Measurements from ENCODE around the gene HOXC6.
A peak's percentile ranks its signal among the peaks of the same experiment; 100 is the strongest.

HOXC6 gene

DNA sequence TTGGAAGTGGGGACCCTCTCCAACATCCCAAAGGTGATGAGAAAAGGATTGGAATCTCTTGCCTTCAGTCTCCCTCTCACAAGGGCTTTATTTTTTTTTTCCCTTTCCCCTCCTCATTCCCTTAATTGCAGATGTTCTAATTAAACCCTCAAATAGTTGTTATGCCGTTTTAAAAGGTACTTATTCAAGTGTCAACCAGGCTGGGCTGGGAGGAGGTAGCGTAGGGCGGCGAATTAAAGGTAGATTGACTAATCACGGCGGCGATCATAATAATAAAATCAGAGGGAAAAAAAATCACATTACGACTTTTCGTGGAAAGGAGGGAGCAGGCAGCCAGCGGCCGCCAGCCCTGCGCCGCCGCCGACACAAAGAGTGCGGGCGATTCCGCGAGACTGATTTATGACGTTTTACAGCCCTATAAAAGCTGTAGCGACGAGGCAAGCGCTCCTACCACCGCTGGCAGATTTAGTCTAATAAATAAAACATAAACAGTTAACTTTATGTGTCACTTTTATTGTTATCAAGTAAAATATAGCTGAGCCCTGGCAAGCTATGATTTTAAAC is 23.7 kb downstream of the HOXC6 start:
- no peak for TF ChIP-seq POLR2AphosphoS5 (IDR thresholded peaks at IDR 0.05; ENCODE audit: low read depth, low read length)
- TF ChIP-seq PAX5 (IDR thresholded peaks at IDR 0.05; ENCODE audit: insufficient read depth, low read length, severe bottlenecking) = no peak
- TF ChIP-seq SPI1 (IDR thresholded peaks at IDR 0.05; ENCODE audit: low read depth, low read length) = no peak
- no peak for TF ChIP-seq POU2F2 (IDR thresholded peaks at IDR 0.05; ENCODE audit: low read depth, low read length)
- no peak for TF ChIP-seq POLR2A (IDR thresholded peaks at IDR 0.05; ENCODE audit: low read depth, low read length)
- TF ChIP-seq TAF1 (IDR thresholded peaks at IDR 0.05; ENCODE audit: low read depth, low read length) = no peak
- DNase-seq (ENCODE audit: insufficient read length, low spot score) = no peak
- no peak for FAIRE-seq

DNA sequence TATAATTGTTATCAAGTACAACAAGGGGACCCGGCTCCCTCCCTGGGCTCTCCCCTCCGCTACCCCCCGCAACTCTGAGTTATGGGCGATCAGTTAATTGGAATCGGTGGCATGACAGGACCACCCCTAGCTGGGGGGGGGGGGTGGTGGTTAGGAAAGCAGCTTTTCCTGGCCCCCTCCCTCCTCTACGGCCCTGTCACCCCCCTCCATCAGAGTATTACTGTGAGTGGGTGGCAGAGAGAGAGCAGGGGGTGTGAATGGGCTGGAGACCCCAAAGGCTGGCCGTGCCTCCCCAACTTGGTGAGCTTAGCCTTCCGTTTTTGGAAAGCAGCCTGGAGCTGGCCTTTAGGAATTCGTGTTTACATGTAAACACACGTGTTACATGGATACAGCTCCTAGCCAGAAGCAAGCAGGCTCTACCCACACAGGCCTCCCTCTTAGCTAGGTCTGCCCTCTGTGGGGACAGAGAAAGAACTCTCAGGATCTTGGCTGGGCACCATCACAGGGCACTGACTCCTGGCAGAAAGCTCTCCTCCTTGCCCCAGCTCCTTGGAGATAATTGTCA is 24.3 kb downstream of the HOXC6 start:
- no peak for FAIRE-seq
- DNase-seq (ENCODE audit: insufficient read length, low spot score) = no peak
- TF ChIP-seq POU2F2 (IDR thresholded peaks at IDR 0.05; ENCODE audit: low read depth, low read length) = no peak
- TF ChIP-seq SPI1 (IDR thresholded peaks at IDR 0.05; ENCODE audit: low read depth, low read length) = no peak
- no peak for TF ChIP-seq TAF1 (IDR thresholded peaks at IDR 0.05; ENCODE audit: low read depth, low read length)
- no peak for TF ChIP-seq POLR2AphosphoS5 (IDR thresholded peaks at IDR 0.05; ENCODE audit: low read depth, low read length)
- no peak for TF ChIP-seq POLR2A (IDR thresholded peaks at IDR 0.05; ENCODE audit: low read depth, low read length)

GRCh38 chr12:54053003-54053750 is 24.9 kb downstream of the HOXC6 start:
- DNase-seq (ENCODE audit: insufficient read length, low spot score) (peak; percentile 62), FAIRE-seq (peak; percentile 75)
- TF ChIP-seq SPI1 (IDR thresholded peaks at IDR 0.05; ENCODE audit: low read depth, low read length) = no peak
- 0 out of 2 replicates have a peak, but pooled peaks have one; percentile 30 for TF ChIP-seq TAF1 (IDR thresholded peaks at IDR 0.05; ENCODE audit: low read depth, low read length)
- TF ChIP-seq POU2F2 (IDR thresholded peaks at IDR 0.05; ENCODE audit: low read depth, low read length) = peak; percentile 72; the same call in 1 of the 2 replicates

DNA sequence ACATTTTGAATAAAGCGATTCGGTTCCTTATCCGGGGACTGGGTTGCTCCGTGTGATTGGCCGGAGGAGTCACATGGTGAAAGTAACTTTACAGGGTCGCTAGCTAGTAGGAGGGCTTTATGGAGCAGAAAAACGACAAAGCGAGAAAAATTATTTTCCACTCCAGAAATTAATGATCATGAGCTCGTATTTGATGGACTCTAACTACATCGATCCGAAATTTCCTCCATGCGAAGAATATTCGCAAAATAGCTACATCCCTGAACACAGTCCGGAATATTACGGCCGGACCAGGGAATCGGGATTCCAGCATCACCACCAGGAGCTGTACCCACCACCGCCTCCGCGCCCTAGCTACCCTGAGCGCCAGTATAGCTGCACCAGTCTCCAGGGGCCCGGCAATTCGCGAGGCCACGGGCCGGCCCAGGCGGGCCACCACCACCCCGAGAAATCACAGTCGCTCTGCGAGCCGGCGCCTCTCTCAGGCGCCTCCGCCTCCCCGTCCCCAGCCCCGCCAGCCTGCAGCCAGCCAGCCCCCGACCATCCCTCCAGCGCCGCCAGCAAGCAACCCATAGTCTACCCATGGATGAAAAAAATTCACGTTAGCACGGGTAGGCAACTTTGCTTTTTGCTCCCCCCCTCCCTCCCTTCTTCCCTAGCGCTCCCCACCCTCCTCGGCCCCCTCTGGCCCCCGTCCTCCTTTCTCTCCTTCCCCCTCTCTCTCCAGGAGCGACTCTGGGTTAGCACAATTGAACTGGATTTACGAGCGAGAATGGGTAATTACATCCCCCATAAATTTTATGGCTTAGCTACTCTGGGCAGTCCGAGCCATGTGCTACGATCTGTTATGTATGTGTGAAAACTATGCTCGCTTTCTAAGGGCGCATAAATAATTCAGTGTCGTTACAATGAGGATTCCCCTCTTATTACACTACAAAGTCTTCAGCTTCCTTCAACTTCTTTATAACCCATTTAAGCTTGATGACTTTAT is 25.8 kb downstream of the HOXC6 start, which contains the start of gene HOXC4:
HOXC4 (plus strand) TSS at position 85 of the 991 bp plus-strand sequence; CDS start at position 173, 88 bp downstream.
- TF ChIP-seq SPI1 (IDR thresholded peaks at IDR 0.05; ENCODE audit: low read depth, low read length) = peak; percentile 29; the same call in 1 of the 2 replicates
- TF ChIP-seq POLR2A (IDR thresholded peaks at IDR 0.05; ENCODE audit: low read depth, low read length) = no peak
- DNase-seq (ENCODE audit: insufficient read length, low spot score) (no peak), FAIRE-seq (peak; percentile 75)

GRCh38 chr12:54054742-54055194 is 26.5 kb downstream of the HOXC6 start:
- no peak for DNase-seq (ENCODE audit: insufficient read length, low spot score)
- TF ChIP-seq TAF1 (IDR thresholded peaks at IDR 0.05; ENCODE audit: low read depth, low read length) = no peak
- TF ChIP-seq PAX5 (IDR thresholded peaks at IDR 0.05; ENCODE audit: insufficient read depth, low read length, severe bottlenecking) = no peak
- TF ChIP-seq POLR2A (IDR thresholded peaks at IDR 0.05; ENCODE audit: low read depth, low read length) = no peak
- TF ChIP-seq POLR2AphosphoS5 (IDR thresholded peaks at IDR 0.05; ENCODE audit: low read depth, low read length) = no peak
- no peak for TF ChIP-seq POU2F2 (IDR thresholded peaks at IDR 0.05; ENCODE audit: low read depth, low read length)
- TF ChIP-seq SPI1 (IDR thresholded peaks at IDR 0.05; ENCODE audit: low read depth, low read length) = no peak
- FAIRE-seq = no peak

- DNase-seq (ENCODE audit: insufficient read length, low spot score) (no peak), FAIRE-seq (no peak)
- TF ChIP-seq SPI1 (IDR thresholded peaks at IDR 0.05; ENCODE audit: low read depth, low read length) = no peak
- TF ChIP-seq POU2F2 (IDR thresholded peaks at IDR 0.05; ENCODE audit: low read depth, low read length) = no peak
- TF ChIP-seq TAF1 (IDR thresholded peaks at IDR 0.05; ENCODE audit: low read depth, low read length) = no peak
- TF ChIP-seq PAX5 (IDR thresholded peaks at IDR 0.05; ENCODE audit: insufficient read depth, low read length, severe bottlenecking) = no peak
- no peak for TF ChIP-seq POLR2A (IDR thresholded peaks at IDR 0.05; ENCODE audit: low read depth, low read length)
- no peak for TF ChIP-seq POLR2AphosphoS5 (IDR thresholded peaks at IDR 0.05; ENCODE audit: low read depth, low read length)
Measured at GRCh38 chr12:54055552-54055951, 27.3 kb downstream of the HOXC6 start.

DNA sequence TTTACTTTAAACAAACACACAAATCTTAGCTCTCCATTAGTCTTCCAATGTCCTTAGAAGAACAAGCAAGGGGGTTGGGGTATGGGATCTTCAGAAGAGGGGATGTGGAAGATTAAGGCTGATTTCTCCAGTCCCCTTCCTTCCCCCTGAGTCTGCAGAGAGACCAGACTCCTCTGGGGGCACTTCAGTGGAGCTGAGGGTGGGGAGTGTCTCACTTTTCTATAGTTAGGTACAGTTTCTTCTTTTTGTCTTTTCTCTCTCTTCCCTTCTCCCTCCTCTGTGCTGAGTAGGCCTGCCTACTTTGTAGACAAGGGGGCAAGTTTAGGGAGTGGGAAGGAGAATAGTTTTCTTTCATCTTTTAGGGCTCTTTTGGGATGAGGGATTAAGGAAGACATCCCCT is 27.9 kb downstream of the HOXC6 start:
- DNase-seq (ENCODE audit: insufficient read length, low spot score) = no peak
- no peak for TF ChIP-seq POLR2A (IDR thresholded peaks at IDR 0.05; ENCODE audit: low read depth, low read length)
- TF ChIP-seq POLR2AphosphoS5 (IDR thresholded peaks at IDR 0.05; ENCODE audit: low read depth, low read length) = no peak
- no peak for TF ChIP-seq POU2F2 (IDR thresholded peaks at IDR 0.05; ENCODE audit: low read depth, low read length)
- TF ChIP-seq PAX5 (IDR thresholded peaks at IDR 0.05; ENCODE audit: insufficient read depth, low read length, severe bottlenecking) = no peak
- TF ChIP-seq TAF1 (IDR thresholded peaks at IDR 0.05; ENCODE audit: low read depth, low read length) = no peak
- TF ChIP-seq SPI1 (IDR thresholded peaks at IDR 0.05; ENCODE audit: low read depth, low read length) = no peak
- FAIRE-seq = no peak

DNA sequence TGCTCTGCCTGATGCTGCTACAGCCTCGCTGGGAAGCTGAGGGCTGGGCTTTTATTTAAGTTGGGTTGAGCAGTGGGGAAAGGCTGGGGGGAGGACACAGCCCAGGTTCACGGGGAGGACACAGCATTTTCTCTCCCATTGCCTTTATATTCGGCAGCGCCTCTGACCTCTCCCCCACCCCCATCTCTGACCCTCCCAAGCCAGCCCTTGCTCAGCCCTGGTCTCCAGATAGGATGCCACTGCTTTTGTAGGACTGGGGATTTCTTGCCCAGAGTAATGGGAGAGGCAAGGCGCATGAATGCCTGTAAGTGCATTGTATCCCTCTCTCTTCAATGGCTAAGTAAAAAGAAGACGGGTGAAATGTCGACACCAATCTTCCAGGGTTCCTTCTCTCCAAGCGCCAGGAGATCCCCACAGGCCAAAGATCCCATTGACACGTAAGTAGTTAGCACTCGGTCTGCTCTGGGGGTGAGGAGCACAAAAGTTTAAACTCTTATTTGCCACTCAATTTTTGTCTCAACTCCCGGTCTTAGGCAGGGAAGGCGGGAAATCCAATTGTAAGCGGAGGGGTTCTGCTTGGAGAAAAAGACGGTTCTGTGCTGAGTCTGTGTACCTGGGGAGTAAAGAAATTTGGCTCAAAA is 30.0 kb downstream of the HOXC6 start:
- FAIRE-seq (no peak), DNase-seq (ENCODE audit: insufficient read length, low spot score) (no peak)
- TF ChIP-seq TAF1 (IDR thresholded peaks at IDR 0.05; ENCODE audit: low read depth, low read length) (no peak), POU2F2 (IDR thresholded peaks at IDR 0.05; ENCODE audit: low read depth, low read length) (no peak), PAX5 (IDR thresholded peaks at IDR 0.05; ENCODE audit: insufficient read depth, low read length, severe bottlenecking) (no peak)

GRCh38 chr12:54059668-54060067 is 31.4 kb downstream of the HOXC6 start:
- FAIRE-seq (no peak), DNase-seq (ENCODE audit: insufficient read length, low spot score) (no peak)
- TF ChIP-seq PAX5 (IDR thresholded peaks at IDR 0.05; ENCODE audit: insufficient read depth, low read length, severe bottlenecking) = no peak
- TF ChIP-seq POLR2AphosphoS5 (IDR thresholded peaks at IDR 0.05; ENCODE audit: low read depth, low read length) = no peak
- no peak for TF ChIP-seq POU2F2 (IDR thresholded peaks at IDR 0.05; ENCODE audit: low read depth, low read length)
- no peak for TF ChIP-seq SPI1 (IDR thresholded peaks at IDR 0.05; ENCODE audit: low read depth, low read length)
- no peak for TF ChIP-seq POLR2A (IDR thresholded peaks at IDR 0.05; ENCODE audit: low read depth, low read length)
- TF ChIP-seq TAF1 (IDR thresholded peaks at IDR 0.05; ENCODE audit: low read depth, low read length) = no peak

Measured in GM12891 (cell line).